ENCODE data around the gene CDCA3.

Gene CDCA3

DNA sequence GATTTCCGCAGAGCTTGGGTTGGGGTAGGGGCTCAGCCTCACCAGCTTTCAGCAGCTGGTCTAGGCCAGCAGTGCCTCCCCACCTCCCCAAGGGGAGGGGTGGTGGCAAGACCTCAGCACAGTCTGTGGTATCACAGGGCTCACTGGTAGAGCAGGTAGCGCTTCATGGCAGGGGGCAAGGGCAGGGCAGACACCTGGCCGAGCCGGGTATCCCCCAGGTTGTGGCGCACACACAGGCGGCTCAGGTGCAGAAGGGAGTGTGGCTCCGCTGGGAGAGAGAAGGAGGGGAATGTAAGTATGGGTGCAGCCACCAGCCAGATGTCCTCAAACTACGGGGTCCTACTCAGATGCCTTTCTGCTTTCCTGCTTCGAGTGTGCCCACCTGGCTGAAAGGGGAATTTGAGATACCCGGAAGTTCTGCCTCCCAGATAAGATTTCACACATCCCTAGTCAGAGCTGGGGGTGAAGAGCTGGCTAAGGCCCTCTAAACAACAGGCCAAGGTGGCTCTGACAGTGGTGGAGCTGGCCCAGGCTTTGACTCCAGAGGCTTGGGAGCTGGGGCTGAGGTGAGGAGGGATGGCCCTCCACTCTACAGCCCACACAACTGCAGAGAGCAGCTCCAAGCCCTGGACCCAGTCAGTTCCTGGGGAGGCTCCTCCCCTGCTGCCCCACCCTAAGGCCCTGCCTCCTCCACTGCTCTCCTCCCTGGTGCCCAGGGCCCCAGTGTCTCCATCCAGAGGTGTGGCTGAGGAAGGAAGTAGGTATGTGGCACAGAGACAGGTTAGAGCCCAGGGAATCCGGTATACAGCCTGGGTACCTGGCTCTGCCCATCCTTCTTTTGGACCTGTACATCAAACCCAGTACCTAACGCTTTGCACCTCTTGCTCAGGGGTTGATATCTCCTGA is 20.2 kb upstream of the CDCA3 start:
- TF ChIP-seq, protein P1, sequence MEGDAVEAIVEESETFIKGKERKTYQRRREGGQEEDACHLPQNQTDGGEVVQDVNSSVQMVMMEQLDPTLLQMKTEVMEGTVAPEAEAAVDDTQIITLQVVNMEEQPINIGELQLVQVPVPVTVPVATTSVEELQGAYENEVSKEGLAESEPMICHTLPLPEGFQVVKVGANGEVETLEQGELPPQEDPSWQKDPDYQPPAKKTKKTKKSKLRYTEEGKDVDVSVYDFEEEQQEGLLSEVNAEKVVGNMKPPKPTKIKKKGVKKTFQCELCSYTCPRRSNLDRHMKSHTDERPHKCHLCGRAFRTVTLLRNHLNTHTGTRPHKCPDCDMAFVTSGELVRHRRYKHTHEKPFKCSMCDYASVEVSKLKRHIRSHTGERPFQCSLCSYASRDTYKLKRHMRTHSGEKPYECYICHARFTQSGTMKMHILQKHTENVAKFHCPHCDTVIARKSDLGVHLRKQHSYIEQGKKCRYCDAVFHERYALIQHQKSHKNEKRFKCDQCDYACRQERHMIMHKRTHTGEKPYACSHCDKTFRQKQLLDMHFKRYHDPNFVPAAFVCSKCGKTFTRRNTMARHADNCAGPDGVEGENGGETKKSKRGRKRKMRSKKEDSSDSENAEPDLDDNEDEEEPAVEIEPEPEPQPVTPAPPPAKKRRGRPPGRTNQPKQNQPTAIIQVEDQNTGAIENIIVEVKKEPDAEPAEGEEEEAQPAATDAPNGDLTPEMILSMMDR (IDR thresholded peaks at IDR 0.05), result no peak

DNA sequence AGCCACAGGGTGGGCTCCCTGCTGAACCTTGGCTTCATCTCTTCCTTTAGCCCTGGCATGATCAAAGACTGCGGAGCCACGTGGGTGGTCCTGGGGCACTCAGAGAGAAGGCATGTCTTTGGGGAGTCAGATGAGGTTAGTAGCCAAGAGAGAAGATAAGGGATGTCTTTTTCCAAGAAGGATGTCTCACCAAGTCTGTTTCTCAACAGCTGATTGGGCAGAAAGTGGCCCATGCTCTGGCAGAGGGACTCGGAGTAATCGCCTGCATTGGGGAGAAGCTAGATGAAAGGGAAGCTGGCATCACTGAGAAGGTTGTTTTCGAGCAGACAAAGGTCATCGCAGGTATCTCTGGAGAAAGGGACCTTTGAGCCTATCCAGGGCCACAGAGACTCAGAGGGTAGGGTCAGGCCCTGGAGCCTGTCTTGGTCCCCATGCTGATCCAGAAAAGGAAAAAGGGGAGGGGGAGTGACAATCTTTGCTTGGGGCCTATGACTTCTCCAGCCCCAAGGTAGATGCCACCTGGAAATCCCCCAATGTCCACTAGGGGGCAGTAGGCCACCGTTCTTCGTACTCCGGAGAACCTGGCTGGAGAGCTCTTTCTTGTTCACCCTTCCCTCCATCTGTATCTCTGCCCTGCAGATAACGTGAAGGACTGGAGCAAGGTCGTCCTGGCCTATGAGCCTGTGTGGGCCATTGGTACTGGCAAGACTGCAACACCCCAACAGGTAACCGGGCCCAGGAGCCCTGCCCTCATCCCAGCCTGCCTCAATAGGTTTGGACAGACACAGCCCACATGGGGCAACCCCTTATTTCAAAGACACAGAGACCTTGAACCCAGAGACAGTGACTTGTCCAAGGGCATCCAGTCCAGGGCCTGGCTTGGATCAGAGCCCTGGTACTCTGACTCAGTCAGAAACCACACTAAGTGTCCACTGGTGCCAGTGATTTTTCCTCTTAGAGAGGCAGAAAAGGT is 18.2 kb upstream of the CDCA3 start:
- TF ChIP-seq, protein P1 (IDR thresholded peaks at IDR 0.05), result peak; percentile 91

DNA sequence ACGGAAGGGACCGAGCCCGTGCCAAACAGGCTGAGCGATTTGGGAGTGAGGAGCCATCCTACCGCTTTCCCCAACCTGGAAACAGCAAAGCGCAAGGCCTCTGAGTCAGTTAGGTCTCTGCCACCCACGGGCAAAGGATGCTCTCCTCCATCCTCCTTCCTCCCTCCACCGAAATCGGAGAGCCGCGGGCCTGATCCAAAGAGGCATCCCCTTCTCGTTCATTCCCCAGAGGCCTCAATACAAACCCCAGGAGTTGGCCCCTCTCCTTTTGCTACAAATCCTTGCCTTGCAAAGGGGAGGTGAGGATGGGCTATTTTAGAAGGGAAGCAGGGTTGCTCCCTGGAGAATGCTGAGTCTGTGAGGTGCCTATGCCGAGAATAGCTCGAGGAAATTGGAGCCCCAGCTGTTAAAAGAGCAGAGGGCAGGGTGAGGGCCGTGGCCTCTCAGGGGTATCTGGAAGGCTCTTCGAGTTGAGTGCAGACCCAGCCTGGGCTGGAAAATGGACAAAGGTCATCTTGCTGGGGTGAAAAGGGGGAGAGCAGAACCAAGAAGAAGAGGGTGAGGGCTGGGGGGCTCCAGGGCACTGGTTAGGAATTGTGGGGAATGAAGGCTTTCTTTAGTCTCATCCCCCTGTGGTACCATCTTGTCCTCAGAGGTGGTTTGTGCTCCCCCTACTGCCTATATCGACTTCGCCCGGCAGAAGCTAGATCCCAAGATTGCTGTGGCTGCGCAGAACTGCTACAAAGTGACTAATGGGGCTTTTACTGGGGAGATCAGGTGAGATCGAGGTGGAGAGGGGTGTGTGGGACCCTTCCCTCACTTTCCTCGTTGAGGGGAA is 17.3 kb upstream of the CDCA3 start:
- TF ChIP-seq, protein P1 (IDR thresholded peaks at IDR 0.05), result no peak

DNA sequence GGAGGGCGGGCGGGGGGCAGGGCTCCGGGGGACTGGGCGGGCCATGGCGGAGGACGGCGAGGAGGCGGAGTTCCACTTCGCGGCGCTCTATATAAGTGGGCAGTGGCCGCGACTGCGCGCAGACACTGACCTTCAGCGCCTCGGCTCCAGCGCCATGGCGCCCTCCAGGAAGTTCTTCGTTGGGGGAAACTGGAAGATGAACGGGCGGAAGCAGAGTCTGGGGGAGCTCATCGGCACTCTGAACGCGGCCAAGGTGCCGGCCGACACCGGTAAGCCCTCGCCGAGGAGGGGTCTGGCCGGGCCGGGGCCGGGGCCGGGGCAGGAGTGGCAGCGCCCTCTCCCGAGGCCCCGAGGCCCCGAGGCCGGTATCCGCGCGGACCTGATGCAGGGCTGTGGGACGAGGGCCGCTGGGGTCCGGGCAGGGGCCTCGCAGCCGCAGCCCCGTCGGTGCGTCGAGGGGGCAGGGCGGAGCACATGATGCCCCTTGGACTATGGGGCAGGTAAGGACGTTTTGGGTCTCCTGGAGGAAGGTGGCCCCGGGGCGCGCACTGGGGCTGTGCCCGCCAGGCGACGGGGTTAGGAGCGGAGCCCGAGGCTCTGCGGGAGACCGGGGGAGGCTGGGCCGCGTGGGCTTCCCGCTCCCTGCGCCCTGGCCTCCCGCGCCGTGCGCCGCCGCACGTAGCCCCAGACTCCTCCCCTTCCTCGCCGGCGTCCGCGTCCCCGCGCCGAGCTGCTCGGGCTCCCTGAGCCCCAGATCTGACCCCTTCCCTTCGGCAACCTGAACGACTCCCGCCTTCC is 16.5 kb upstream of the CDCA3 start, which contains the start of gene TPI1:
TPI1 (plus strand) TSS at position 119 of the 798 bp plus-strand sequence; CDS start at position 155, 36 bp downstream.
- TF ChIP-seq, protein P1 (IDR thresholded peaks at IDR 0.05), result 0 out of 2 replicates have a peak, but pooled peaks have one; percentile 17

DNA sequence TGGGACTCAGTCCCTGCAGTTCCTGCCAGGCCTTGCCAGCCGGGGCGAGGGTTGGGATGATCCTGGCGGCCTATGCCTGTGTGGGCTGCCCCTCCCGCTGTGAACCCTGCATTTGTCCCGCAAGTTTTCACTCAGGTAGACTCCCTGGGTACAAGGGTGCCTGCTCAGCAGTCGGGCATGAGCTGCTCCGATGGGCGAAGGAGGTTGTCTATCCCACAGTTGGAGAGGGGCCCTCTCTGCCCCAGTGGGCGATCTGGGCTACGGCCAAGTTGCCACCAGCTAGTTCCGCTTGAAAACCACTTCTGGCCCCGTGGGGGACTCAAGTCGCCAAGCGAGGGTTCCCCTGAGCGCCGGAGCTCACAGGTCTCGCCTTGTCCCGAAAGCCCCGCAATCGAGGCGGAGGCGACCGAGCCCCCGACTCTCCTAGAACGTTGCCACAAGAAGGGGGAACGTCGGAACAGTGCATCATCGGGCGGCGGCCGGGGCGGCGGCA is 15.9 kb upstream of the CDCA3 start:
- TF ChIP-seq, protein P1 (IDR thresholded peaks at IDR 0.05), result no peak

DNA sequence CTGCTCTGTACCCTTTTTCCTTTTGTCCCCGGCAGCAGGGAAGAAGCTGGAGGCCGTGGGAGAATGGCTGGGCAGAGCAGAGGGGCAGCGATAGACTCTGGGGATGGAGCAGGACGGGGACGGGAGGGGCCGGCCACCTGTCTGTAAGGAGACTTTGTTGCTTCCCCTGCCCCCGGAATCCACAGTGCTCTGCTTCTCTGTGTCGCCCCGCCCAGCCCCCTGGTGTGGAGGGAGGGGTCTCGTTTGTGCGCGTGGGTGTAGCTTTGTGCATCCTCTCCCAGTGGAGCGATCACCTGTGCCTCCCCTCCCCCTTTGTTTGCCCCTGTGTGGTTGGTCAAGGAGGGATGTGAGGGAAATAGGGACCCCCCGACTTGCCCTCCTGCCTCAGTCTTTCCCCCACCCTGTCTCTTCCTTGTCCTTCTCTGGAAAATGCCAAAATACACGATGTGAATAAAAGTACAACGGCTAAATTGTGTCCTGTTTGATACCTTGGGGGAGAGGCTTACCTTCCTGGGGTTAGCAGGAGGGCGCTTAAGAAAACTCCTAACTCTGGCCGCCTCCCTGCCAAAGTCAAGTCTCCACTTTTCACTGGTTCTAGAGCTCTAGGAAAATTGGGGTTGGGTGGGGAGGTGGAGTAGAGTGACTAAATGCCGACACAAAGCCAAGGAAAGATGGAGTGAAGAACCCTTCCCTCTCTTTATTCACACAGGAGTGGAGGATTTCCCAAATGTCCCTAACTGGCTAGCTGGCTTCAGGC is 15.3 kb upstream of the CDCA3 start:
- TF ChIP-seq, protein P1 (IDR thresholded peaks at IDR 0.05), result no peak

Data from LNCAP (cell line).